Central memory CD8-positive, alpha-beta T cell (primary cell): ENCODE data around the gene MEGF9.

Experiments
- ATAC-seq: fragments of 150-1000 bp; cut with Tn5 transposase; replicated peaks from 2 replicates; pipeline ENCODE4 v1.10.0; 2022; ENCODE audit warnings: mild to moderate bottlenecking, moderate FRiP score, moderate number of reproducible peaks; ENCODE audit not compliant: poor library complexity, severe bottlenecking; ENCODE audit errors: extremely low read depth
- DNase-seq, 2 donors: peaks; one replicate each; pipeline ENCODE4 v3.0.0; 2021; ENCODE audit warnings: low spot score in 2 of 2
- H3K27ac Mint-ChIP-seq: one replicate; pipeline ENCODE4 v1.8.0; 2022; ENCODE audit warnings: low read depth, mild to moderate bottlenecking, moderate library complexity, mixed read lengths
- H3K27me3 Mint-ChIP-seq: one replicate; pipeline ENCODE4 v1.8.0; 2022; ENCODE audit warnings: mixed read lengths
- H3K36me3 Mint-ChIP-seq: one replicate; pipeline ENCODE4 v1.8.0; 2022; ENCODE audit warnings: mild to moderate bottlenecking, moderate library complexity, mixed read lengths; ENCODE audit not compliant: insufficient read depth
- H3K4me1 Mint-ChIP-seq: one replicate; pipeline ENCODE4 v1.8.0; 2022; ENCODE audit warnings: mixed read lengths
- H3K4me3 Mint-ChIP-seq: one replicate; pipeline ENCODE4 v1.8.0; 2022; ENCODE audit warnings: mild to moderate bottlenecking, moderate library complexity, mixed read lengths
- H3K9me3 Mint-ChIP-seq: one replicate; pipeline ENCODE4 v1.8.0; 2022; ENCODE audit warnings: mixed read lengths

The MEGF9 gene

GRCh38 chr9:120724757-120725400 lies 10.6 kb upstream of the MEGF9 start:
- H3K36me3 Mint-ChIP-seq = peaks cover 1% of the 10 kb centered on the region
- H3K4me3 Mint-ChIP-seq = no peak overlapping the region
- H3K27me3 Mint-ChIP-seq = no peaks in the 10 kb centered on the region
- no peaks in the 10 kb centered on the region for H3K9me3 Mint-ChIP-seq
- DNase-seq = no peak
- no peaks in the 10 kb centered on the region for H3K4me1 Mint-ChIP-seq
- ATAC-seq = no peak
- H3K27ac Mint-ChIP-seq = no peak overlapping the region

GRCh38 chr9:120723565-120723964 lies 9.3 kb upstream of the MEGF9 start:
- Mint-ChIP-seq H3K36me3 (peaks cover 1% of the 10 kb centered on the region), H3K4me3 (no peak overlapping the region), H3K27ac (no peak overlapping the region), H3K27me3 (no peaks in the 10 kb centered on the region), H3K4me1 (no peaks in the 10 kb centered on the region), H3K9me3 (no peaks in the 10 kb centered on the region)
- DNase-seq (no peak), ATAC-seq (no peak)

GRCh38 chr9:120720404-120720803 lies 6.1 kb upstream of the MEGF9 start:
- DNase-seq (no peak), ATAC-seq (no peak)
- Mint-ChIP-seq H3K27me3 (no peaks in the 10 kb centered on the region), H3K36me3 (peaks cover 1% of the 10 kb centered on the region), H3K4me1 (peaks cover 6% of the 10 kb centered on the region), H3K9me3 (no peaks in the 10 kb centered on the region), H3K4me3 (no peak overlapping the region), H3K27ac (no peak overlapping the region)

- peaks cover 7% of the 10 kb centered on the region for H3K36me3 Mint-ChIP-seq
- no peak overlapping the region for H3K27ac Mint-ChIP-seq
- ATAC-seq (no peak), DNase-seq (no peak)
- H3K9me3 Mint-ChIP-seq = no peaks in the 10 kb centered on the region
- H3K27me3 Mint-ChIP-seq = no peaks in the 10 kb centered on the region
- H3K4me1 Mint-ChIP-seq = peaks cover 14% of the 10 kb centered on the region
- no peak overlapping the region for H3K4me3 Mint-ChIP-seq
These were observed 4.0 kb upstream of the MEGF9 start for GRCh38 chr9:120718316-120718715.

GRCh38 chr9:120717176-120717575 lies 2.9 kb upstream of the MEGF9 start:
- ATAC-seq (no peak), DNase-seq (no peak)
- H3K36me3 Mint-ChIP-seq = peaks cover 8% of the 10 kb centered on the region
- H3K4me1 Mint-ChIP-seq = peaks cover 25% of the 10 kb centered on the region
- H3K9me3 Mint-ChIP-seq = no peaks in the 10 kb centered on the region
- no peak overlapping the region for H3K27ac Mint-ChIP-seq
- no peaks in the 10 kb centered on the region for H3K27me3 Mint-ChIP-seq
- no peak overlapping the region for H3K4me3 Mint-ChIP-seq

- Mint-ChIP-seq H3K4me1 (peaks cover 32% of the 10 kb centered on the region), H3K27me3 (no peaks in the 10 kb centered on the region), H3K9me3 (no peaks in the 10 kb centered on the region), H3K27ac (no peak overlapping the region), H3K36me3 (peaks cover 7% of the 10 kb centered on the region), H3K4me3 (peak overlapping the region; percentile 94)
- no peak for ATAC-seq
- DNase-seq = no peak
These were observed 2.2 kb upstream of the MEGF9 start for GRCh38 chr9:120716483-120716882.

GRCh38 chr9:120715389-120715924 lies 1.2 kb upstream of the MEGF9 start:
- Mint-ChIP-seq H3K4me1 (peaks cover 39% of the 10 kb centered on the region), H3K27ac (no peak overlapping the region), H3K27me3 (no peaks in the 10 kb centered on the region), H3K36me3 (peaks cover 7% of the 10 kb centered on the region), H3K9me3 (no peaks in the 10 kb centered on the region), H3K4me3 (peak overlapping the region; percentile 94)
- ATAC-seq (no peak), DNase-seq (no peak)

- Mint-ChIP-seq H3K4me3 (peak overlapping the region; percentile 94), H3K4me1 (peaks cover 39% of the 10 kb centered on the region)
These were observed 647 bp upstream of the MEGF9 start for GRCh38 chr9:120714846-120715388.

GRCh38 chr9:120713257-120714087 lies 798 bp downstream of the MEGF9 start:
- H3K4me1 Mint-ChIP-seq = peaks cover 46% of the 10 kb centered on the region

More at GRCh38 chr9:120714846-120715388, 647 bp upstream of the MEGF9 start:
- peak overlapping the region; percentile 55 for H3K27ac Mint-ChIP-seq
- no peaks in the 10 kb centered on the region for H3K9me3 Mint-ChIP-seq
- H3K36me3 Mint-ChIP-seq = peaks cover 7% of the 10 kb centered on the region
- DNase-seq (no peak), ATAC-seq (peak; percentile 43)
- no peaks in the 10 kb centered on the region for H3K27me3 Mint-ChIP-seq

GRCh38 chr9:120712539-120713031 lies 1.7 kb downstream of the MEGF9 start:
- peaks cover 46% of the 10 kb centered on the region for H3K4me1 Mint-ChIP-seq
- no peak for ATAC-seq
- no peaks in the 10 kb centered on the region for H3K27me3 Mint-ChIP-seq
- no peaks in the 10 kb centered on the region for H3K9me3 Mint-ChIP-seq
- H3K4me3 Mint-ChIP-seq = peak overlapping the region; percentile 94
- peaks cover 7% of the 10 kb centered on the region for H3K36me3 Mint-ChIP-seq
- no peak for DNase-seq
- H3K27ac Mint-ChIP-seq = peak overlapping the region; percentile 96

More at GRCh38 chr9:120713257-120714087, 798 bp downstream of the MEGF9 start:
- Mint-ChIP-seq H3K36me3 (peaks cover 7% of the 10 kb centered on the region), H3K27ac (peak overlapping the region; percentile 96), H3K9me3 (no peaks in the 10 kb centered on the region), H3K27me3 (no peaks in the 10 kb centered on the region), H3K4me3 (peak overlapping the region; percentile 94)
- ATAC-seq (no peak), DNase-seq (no peak)

GRCh38 chr9:120711841-120712538 lies 2.3 kb downstream of the MEGF9 start:
- Mint-ChIP-seq H3K36me3 (peaks cover 7% of the 10 kb centered on the region), H3K27ac (peak overlapping the region; percentile 96), H3K9me3 (no peaks in the 10 kb centered on the region), H3K4me3 (peak overlapping the region; percentile 94), H3K27me3 (no peaks in the 10 kb centered on the region), H3K4me1 (peaks cover 46% of the 10 kb centered on the region)
- DNase-seq (no peak), ATAC-seq (no peak)

- DNase-seq (no peak), ATAC-seq (no peak)
- no peaks in the 10 kb centered on the region for H3K27me3 Mint-ChIP-seq
- peaks cover 46% of the 10 kb centered on the region for H3K4me1 Mint-ChIP-seq
- H3K36me3 Mint-ChIP-seq = peaks cover 7% of the 10 kb centered on the region
- H3K27ac Mint-ChIP-seq = peak overlapping the region; percentile 96
- H3K4me3 Mint-ChIP-seq = peak overlapping the region; percentile 94
- H3K9me3 Mint-ChIP-seq = no peaks in the 10 kb centered on the region
These were observed 2.9 kb downstream of the MEGF9 start for GRCh38 chr9:120711354-120711753.
